ENCODE data around the gene SCN1A. TPM values are rescaled to one million over a fixed set of nuclear protein-coding genes. Genes with fewer than 3 reads are reported as not detected.

The SCN1A gene
- total and polyA plus RNA-seq, 2 donors (not counting 3 experiments of a cell fraction or from before 2014, with no cell fraction given): not detected

GRCh38 chr2:165990846-165991245 is 137.0 kb downstream of the SCN1A start:
- Histone ChIP-seq H3K4me1 (ENCODE audit: control insufficient read depth, extremely low read depth, insufficient read depth, low read length) (no peaks in the 10 kb centered on the region), H3K4me2 (ENCODE audit: insufficient read depth, low read length) (no peak overlapping the region), H2AFZ (ENCODE audit: low read depth, low read length) (no peak overlapping the region), H3K79me2 (ENCODE audit: control insufficient read depth, insufficient read depth, low read length) (no peaks in the 10 kb centered on the region), H3K27ac (ENCODE audit: insufficient read depth, low read depth, low read length) (no peak overlapping the region), H3K27me3 (ENCODE audit: control insufficient read depth in 2 of 2, insufficient read depth in 2 of 2, low read length in 2 of 2) (no peaks in the 10 kb centered on the region), H3K36me3 (ENCODE audit: control insufficient read depth in 2 of 2, extremely low read depth in 1 of 2, insufficient read depth in 2 of 2, low read length in 2 of 2) (no peaks in the 10 kb centered on the region), H3K9ac (replicated peaks; ENCODE audit: extremely low read depth, insufficient read depth, low read length) (no peak overlapping the region), H3K9me1 (replicated peaks; ENCODE audit: control insufficient read depth, extremely low read depth, insufficient read depth, low read length) (no peaks in the 10 kb centered on the region), H4K20me1 (replicated peaks; ENCODE audit: control insufficient read depth, extremely low read depth, insufficient read depth, low read length) (no peaks in the 10 kb centered on the region), H3K9me3 (replicated peaks; ENCODE audit: control insufficient read depth, insufficient read depth, low read length) (no peaks in the 10 kb centered on the region), H3K4me3 (replicated peaks in 1 of 3; ENCODE audit: insufficient read depth in 1 of 3, low read depth in 1 of 3, low read length in 3 of 3) (no peak overlapping the region)
- DNase-seq (ENCODE audit: low read depth, low spot score) (no peak), FAIRE-seq (no peak)
- dilution Hi-C loops (cut with MboI; ENCODE audit: extremely low pct_ligation_motif_present, low sequenced_read_pairs): no loop called here
- intact Hi-C loops (cut with micrococcal nuclease): no loop called here
- BruUV-seq (replicated peaks): no TSS peak
- ChIA-PET CTCF (no interaction called here), POLR2A (no interaction called here)
- TF ChIP-seq POLR2A (IDR thresholded peaks at IDR 0.05; ENCODE audit: low read depth, low read length): no peak
- no peak for TF ChIP-seq EZH2 (IDR thresholded peaks at IDR 0.05; ENCODE audit: borderline replicate concordance, low read depth, low read length, severe bottlenecking)
- no peak for TF ChIP-seq MYC (IDR thresholded peaks at IDR 0.05; ENCODE audit: low read depth, low read length)

DNA sequence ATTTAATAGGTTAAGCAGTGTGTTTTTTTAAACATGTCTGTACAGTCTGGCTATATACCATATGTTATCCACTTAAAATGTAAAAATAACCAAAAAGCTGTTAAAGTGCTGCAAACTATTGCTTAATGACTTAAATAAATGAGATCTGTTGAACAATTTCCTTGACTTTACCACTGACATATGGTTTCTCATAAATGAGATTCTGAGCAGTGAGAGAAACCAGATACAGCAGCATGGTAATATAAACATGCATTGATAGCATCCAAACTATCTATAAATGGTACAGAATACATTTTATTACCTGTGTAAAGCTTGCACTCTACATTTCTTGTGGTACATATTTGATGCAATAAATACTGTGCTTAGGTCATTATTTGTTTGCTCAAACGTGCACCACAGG is 138.0 kb downstream of the SCN1A start:
- Histone ChIP-seq H3K9me1 (replicated peaks; ENCODE audit: control insufficient read depth, extremely low read depth, insufficient read depth, low read length) (no peaks in the 10 kb centered on the region), H3K9me3 (replicated peaks; ENCODE audit: control insufficient read depth, insufficient read depth, low read length) (no peaks in the 10 kb centered on the region), H3K4me2 (ENCODE audit: insufficient read depth, low read length) (no peak overlapping the region), H3K9ac (replicated peaks; ENCODE audit: extremely low read depth, insufficient read depth, low read length) (no peak overlapping the region), H3K36me3 (ENCODE audit: control insufficient read depth in 2 of 2, extremely low read depth in 1 of 2, insufficient read depth in 2 of 2, low read length in 2 of 2) (no peaks in the 10 kb centered on the region), H3K79me2 (ENCODE audit: control insufficient read depth, insufficient read depth, low read length) (no peaks in the 10 kb centered on the region), H3K4me3 (replicated peaks in 1 of 3; ENCODE audit: insufficient read depth in 1 of 3, low read depth in 1 of 3, low read length in 3 of 3) (no peak overlapping the region), H4K20me1 (replicated peaks; ENCODE audit: control insufficient read depth, extremely low read depth, insufficient read depth, low read length) (no peaks in the 10 kb centered on the region), H3K4me1 (ENCODE audit: control insufficient read depth, extremely low read depth, insufficient read depth, low read length) (no peaks in the 10 kb centered on the region), H2AFZ (ENCODE audit: low read depth, low read length) (no peak overlapping the region), H3K27me3 (ENCODE audit: control insufficient read depth in 2 of 2, insufficient read depth in 2 of 2, low read length in 2 of 2) (no peaks in the 10 kb centered on the region), H3K27ac (ENCODE audit: insufficient read depth, low read depth, low read length) (no peak overlapping the region)
- TF ChIP-seq POLR2AphosphoS5 (IDR thresholded peaks at IDR 0.05; ENCODE audit: insufficient read depth, low read depth, low read length): no peak
- TF ChIP-seq FOS (IDR thresholded peaks at IDR 0.05; ENCODE audit: borderline replicate concordance, insufficient read depth, low read length): no peak
- no peak for TF ChIP-seq CTCF (IDR thresholded peaks at IDR 0.05; ENCODE audit: extremely low read depth in 1 of 2, insufficient read depth in 1 of 2, low read depth in 1 of 2, low read length in 2 of 2)
- no peak for TF ChIP-seq GATA2 (IDR thresholded peaks at IDR 0.05; ENCODE audit: insufficient read depth, insufficient read length, low read depth, low read length)
- TF ChIP-seq JUN (IDR thresholded peaks at IDR 0.05; ENCODE audit: borderline replicate concordance, insufficient read depth, insufficient read length, low read depth): no peak
- no peak for TF ChIP-seq MAX (IDR thresholded peaks at IDR 0.05; ENCODE audit: insufficient read depth, insufficient read length)
- TF ChIP-seq MYC (IDR thresholded peaks at IDR 0.05; ENCODE audit: low read depth, low read length): no peak
- TF ChIP-seq EZH2 (IDR thresholded peaks at IDR 0.05; ENCODE audit: borderline replicate concordance, low read depth, low read length, severe bottlenecking): no peak
- TF ChIP-seq POLR2A (IDR thresholded peaks at IDR 0.05; ENCODE audit: low read depth, low read length): no peak
- ChIA-PET POLR2A (no interaction called here), CTCF (no interaction called here)
- intact Hi-C loops (cut with micrococcal nuclease) (no loop called here), dilution Hi-C loops (cut with MboI; ENCODE audit: extremely low pct_ligation_motif_present, low sequenced_read_pairs) (no loop called here)
- FAIRE-seq (no peak), DNase-seq (ENCODE audit: low read depth, low spot score) (no peak)
- no TSS peak for BruUV-seq (replicated peaks)

Data from endothelial cell of umbilical vein (primary cell).